Neural cell (in vitro differentiated cells): Measurements from ENCODE around the gene ELANE. TPM values are rescaled to one million over a fixed set of nuclear protein-coding genes. Genes with fewer than 3 reads are reported as not detected.

ENCODE experiments used
- H2AFZ ChIP-seq: fragments of 200-600, 300-800 bp; sonication (generic), shearing (Covaris generic); 2 replicates; pipeline ENCODE4 v1.6.0; 2014; ENCODE audit warnings: low read depth, mild to moderate bottlenecking, antibody characterized with exemption, low read length, moderate library complexity
- H3F3A ChIP-seq: fragments of 200-600 bp; shearing (Covaris generic); 2 replicates; pipeline ENCODE4 v1.6.1; 2016; ENCODE audit warnings: mild to moderate bottlenecking, moderate library complexity, mixed read lengths, antibody characterized with exemption, low read length; ENCODE audit not compliant: insufficient read depth, poor library complexity, severe bottlenecking
- H3K27ac ChIP-seq: fragments of 200-600, 300-800 bp; sonication (generic), shearing (Covaris generic); 2 replicates; pipeline ENCODE4 v1.5.1; 2014; ENCODE audit warnings: mild to moderate bottlenecking, low read length, moderate library complexity
- H3K27me3 ChIP-seq: fragments of 300-800, 200-600 bp; sonication (generic), shearing (Covaris generic); 2 replicates; pipeline ENCODE4 v1.6.0; 2014; ENCODE audit warnings: mild to moderate bottlenecking, low read depth, low read length, moderate library complexity; ENCODE audit not compliant: insufficient read depth
- H3K36me3 ChIP-seq: fragments of 300-800, 200-600 bp; sonication (generic), shearing (Covaris generic); 2 replicates; pipeline ENCODE4 v1.5.1; 2014; ENCODE audit warnings: mild to moderate bottlenecking, antibody characterized with exemption, low read length, moderate library complexity; ENCODE audit not compliant: insufficient read depth
- H3K4me2 ChIP-seq: fragments of 300-800, 200-600 bp; sonication (generic), shearing (Covaris generic); 2 replicates; pipeline ENCODE4 v1.6.0; 2014; ENCODE audit warnings: mild to moderate bottlenecking, low read length
- H3K4me3 ChIP-seq: fragments of 300-800, 200-600 bp; sonication (generic), shearing (Covaris generic); 2 replicates; pipeline ENCODE4 v1.5.1; 2014; ENCODE audit warnings: mild to moderate bottlenecking, low read length, moderate library complexity
- H3K79me2 ChIP-seq: fragments of 200-600 bp; shearing (Covaris generic); replicated peaks from 2 replicates; pipeline ENCODE4 v1.6.0; 2014; ENCODE audit warnings: mild to moderate bottlenecking, low read length, moderate library complexity; ENCODE audit not compliant: insufficient read depth
- H3K9ac ChIP-seq: fragments of 300-800, 200-600 bp; sonication (generic), shearing (Covaris generic); 2 replicates; pipeline ENCODE4 v1.6.1; 2016; ENCODE audit warnings: mild to moderate bottlenecking, low read length, mixed read lengths
- H3K9me2 ChIP-seq: fragments of 200-600 bp; shearing (Covaris generic); 2 replicates; pipeline ENCODE4 v1.6.1; 2016; ENCODE audit warnings: mild to moderate bottlenecking, low read length, mixed read lengths; ENCODE audit not compliant: insufficient read depth
- H3K9me3 ChIP-seq: fragments of 200-600, 300-800 bp; sonication (generic), shearing (Covaris generic); 2 replicates; pipeline ENCODE4 v1.6.1; 2016; ENCODE audit warnings: mild to moderate bottlenecking, mixed run types, low read length, moderate library complexity, mixed read lengths
- H4K20me1 ChIP-seq: fragments of 200-600 bp; shearing (Covaris generic); 2 replicates; pipeline ENCODE4 v1.6.1; 2016; ENCODE audit warnings: mild to moderate bottlenecking, mixed run types; ENCODE audit not compliant: insufficient read depth
- CTCF ChIP-seq: fragments of 450-650 bp; IDR thresholded peaks from 2 replicates; pipeline ENCODE4 v1.5.1; 2014; ENCODE audit warnings: antibody characterized with exemption, mild to moderate bottlenecking, moderate library complexity; ENCODE audit not compliant: poor library complexity, severe bottlenecking
- EP300 ChIP-seq: fragments of 450-650 bp; conservative IDR thresholded peaks from 2 replicates; pipeline ENCODE4 v1.6.1; 2014; ENCODE audit warnings: antibody characterized with exemption, mild to moderate bottlenecking, moderate library complexity; ENCODE audit not compliant: poor library complexity, severe bottlenecking
- EZH2 ChIP-seq: fragments of 200-600, 300-800 bp; shearing (Covaris generic), sonication (generic); IDR thresholded peaks from 2 replicates; pipeline ENCODE4 v1.6.1; 2014; ENCODE audit warnings: antibody characterized with exemption, low read length, borderline replicate concordance, mild to moderate bottlenecking; ENCODE audit not compliant: insufficient read depth, poor library complexity, severe bottlenecking
- MXI1 ChIP-seq: fragments of 450-650 bp; conservative IDR thresholded peaks from 2 replicates; pipeline ENCODE4 v1.6.1; 2014; ENCODE audit warnings: antibody characterized with exemption, mild to moderate bottlenecking; ENCODE audit not compliant: poor library complexity, severe bottlenecking
- POLR2AphosphoS5 ChIP-seq: IDR thresholded peaks from 2 replicates; pipeline ENCODE4 v1.6.1; 2012
- RAD21 ChIP-seq: fragments of 450-650 bp; conservative IDR thresholded peaks from 2 replicates; pipeline ENCODE4 v1.6.1; 2014; ENCODE audit warnings: antibody characterized with exemption, mild to moderate bottlenecking, moderate library complexity
- REST ChIP-seq: IDR thresholded peaks from 2 replicates; pipeline ENCODE4 v1.6.1; 2012; ENCODE audit warnings: borderline replicate concordance
- SMC3 ChIP-seq: fragments of 450-650 bp; conservative IDR thresholded peaks from 2 replicates; pipeline ENCODE4 v1.6.1; 2014; ENCODE audit warnings: antibody characterized with exemption, mild to moderate bottlenecking, moderate library complexity; ENCODE audit not compliant: poor library complexity
- TAF1 ChIP-seq: IDR thresholded peaks from 2 replicates; pipeline ENCODE4 v1.6.1; 2012; ENCODE audit warnings: low read depth
- polyA minus RNA-seq: library from RNA; depleted of rRNA, polyadenylated mRNA; stranded (reverse); fragments of >200 nt; gene quantifications from 2 replicates; pipeline ENCODE4 v1.2.3, GENCODE V29; 2014
- polyA plus RNA-seq: library from polyadenylated mRNA; depleted of rRNA; stranded (reverse); fragments of >200 nt; gene quantifications from 2 replicates; pipeline ENCODE4 v1.2.3, GENCODE V29; 2014

Gene ELANE
- polyA plus RNA-seq, result not detected in 2 replicates
- not detected in 2 replicates for polyA minus RNA-seq

- Histone ChIP-seq H3K9ac (no peak within 1 kb of the TSS), H3K9me3 (no peaks in the 10 kb centered on the region), H3K27me3 (no peaks in the 10 kb centered on the region), H3K4me2 (no peak within 1 kb of the TSS), H3K36me3 (no peaks in the 10 kb centered on the region), H4K20me1 (no peaks in the 10 kb centered on the region), H3K27ac (no peak within 1 kb of the TSS), H3K4me3 (no peak within 1 kb of the TSS), H3F3A (no peaks in the 10 kb centered on the region), H2AFZ (no peak within 1 kb of the TSS), H3K9me2 (no peaks in the 10 kb centered on the region), H3K79me2 (no peaks in the 10 kb centered on the region)
- TF ChIP-seq MXI1 (no peak), SMC3 (no peak), EZH2 (no peak), RAD21 (no peak), CTCF (no peak), POLR2AphosphoS5 (no peak), REST (no peak), EP300 (no peak), TAF1 (no peak)
Measured at GRCh38 chr19:852136-853013, at the start of gene ELANE. TSS of gene ELANE (plus strand) at chr19:852303. CDS start at chr19:852329, 26 bp downstream.

- no peaks in the 10 kb centered on the region for H3K36me3 ChIP-seq
Measured at GRCh38 chr19:802498-803098, 49.5 kb upstream of the ELANE start.

More at GRCh38 chr19:802498-803098, 49.5 kb upstream of the ELANE start:
- Histone ChIP-seq H3K27me3 (no peaks in the 10 kb centered on the region), H2AFZ (no peak overlapping the region), H3K27ac (no peak overlapping the region), H3K4me3 (no peak overlapping the region), H3K4me2 (no peak overlapping the region), H3K79me2 (peaks cover 62% of the 10 kb centered on the region), H3K9ac (peak overlapping the region; percentile 26), H3K9me3 (no peaks in the 10 kb centered on the region), H3F3A (no peaks in the 10 kb centered on the region), H3K9me2 (no peaks in the 10 kb centered on the region), H4K20me1 (peaks cover 50% of the 10 kb centered on the region)
- TF ChIP-seq TAF1 (no peak), POLR2AphosphoS5 (no peak), SMC3 (no peak), RAD21 (no peak), CTCF (no peak), EP300 (no peak), EZH2 (no peak), MXI1 (no peak), REST (no peak)
